PC-9 (cell line): ENCODE results near the gene HNRNPUL2.
"Not testable (repeated sequence)": the region's sequence is repeated elsewhere in the genome, so short reads cannot be mapped to it uniquely, and the experiment has no call there.

ENCODE experiments used
- EZH2 ChIP-seq: fragments of 200-600 bp; sonication (generic); IDR thresholded peaks from 2 replicates; pipeline ENCODE4 v1.8.0; 2017; ENCODE audit warnings: antibody characterized with exemption, low read depth
- TF ChIP-seq, protein P1 (sequence below): fragments of 200-600 bp; sonication (generic); conservative IDR thresholded peaks from 2 replicates; pipeline ENCODE4 v1.6.1; 2017; ENCODE audit warnings: mixed run types, antibody characterized with exemption, mild to moderate bottlenecking, moderate library complexity

DNA sequence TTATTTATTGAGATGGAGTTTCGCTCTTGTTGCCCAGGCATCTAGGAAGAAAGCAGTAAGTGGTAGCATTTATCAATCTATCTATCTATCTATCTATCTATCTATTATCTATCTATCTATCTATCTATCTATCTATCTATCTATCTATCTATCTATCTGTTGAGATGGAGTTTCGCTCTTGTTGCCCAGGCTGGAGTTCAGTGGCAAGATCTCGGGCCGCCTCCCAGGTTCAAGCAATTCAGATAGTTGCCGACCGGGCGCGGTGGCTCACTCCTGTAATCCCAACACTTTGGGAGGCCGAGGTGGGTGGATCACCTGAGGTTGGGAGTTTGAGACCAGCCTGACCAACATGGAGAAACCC is 33.6 kb upstream of the HNRNPUL2 start:
- TF ChIP-seq, protein P1, sequence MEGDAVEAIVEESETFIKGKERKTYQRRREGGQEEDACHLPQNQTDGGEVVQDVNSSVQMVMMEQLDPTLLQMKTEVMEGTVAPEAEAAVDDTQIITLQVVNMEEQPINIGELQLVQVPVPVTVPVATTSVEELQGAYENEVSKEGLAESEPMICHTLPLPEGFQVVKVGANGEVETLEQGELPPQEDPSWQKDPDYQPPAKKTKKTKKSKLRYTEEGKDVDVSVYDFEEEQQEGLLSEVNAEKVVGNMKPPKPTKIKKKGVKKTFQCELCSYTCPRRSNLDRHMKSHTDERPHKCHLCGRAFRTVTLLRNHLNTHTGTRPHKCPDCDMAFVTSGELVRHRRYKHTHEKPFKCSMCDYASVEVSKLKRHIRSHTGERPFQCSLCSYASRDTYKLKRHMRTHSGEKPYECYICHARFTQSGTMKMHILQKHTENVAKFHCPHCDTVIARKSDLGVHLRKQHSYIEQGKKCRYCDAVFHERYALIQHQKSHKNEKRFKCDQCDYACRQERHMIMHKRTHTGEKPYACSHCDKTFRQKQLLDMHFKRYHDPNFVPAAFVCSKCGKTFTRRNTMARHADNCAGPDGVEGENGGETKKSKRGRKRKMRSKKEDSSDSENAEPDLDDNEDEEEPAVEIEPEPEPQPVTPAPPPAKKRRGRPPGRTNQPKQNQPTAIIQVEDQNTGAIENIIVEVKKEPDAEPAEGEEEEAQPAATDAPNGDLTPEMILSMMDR = not testable (repeated sequence)
- TF ChIP-seq EZH2 = not testable (repeated sequence)
